Ovary (tissue), 9 donors: ENCODE data around the gene STXBP1. TPM values are rescaled to one million over a fixed set of nuclear protein-coding genes. Genes with fewer than 3 reads are reported as not detected.

Source experiments
- DNase-seq, 5 donors: peaks; one replicate each; pipeline ENCODE4 v3.0.0-alpha.2; 2019 to 2020
- H3K27ac ChIP-seq, 2 donors: fragments of 200-600 bp; one replicate each; pipeline versions ENCODE4 v1.5.1 to v1.8.0; 2019 to 2022
- H3K27me3 ChIP-seq: fragments of 200-600 bp; one replicate; pipeline ENCODE4 v1.8.0; 2022
- H3K36me3 ChIP-seq: fragments of 200-600 bp; sonication (generic); one replicate; pipeline ENCODE4 v1.5.1; 2019
- H3K4me1 ChIP-seq: one replicate; pipeline ENCODE4 v1.8.1; 2013; ENCODE audit warnings: mild to moderate bottlenecking, moderate library complexity; ENCODE audit not compliant: insufficient read depth
- H3K4me3 ChIP-seq: fragments of 200-600 bp; sonication (generic); one replicate; pipeline ENCODE4 v1.5.1; 2017
- H3K9me3 ChIP-seq, 2 donors: fragments of 200-600 bp in 1 of 2; sonication (generic) in 1 of 2; one replicate each; pipeline versions ENCODE4 v1.5.1 to v1.8.1; 2013 to 2019; ENCODE audit warnings: mild to moderate bottlenecking in 1 of 2, moderate library complexity in 1 of 2
- CTCF ChIP-seq, 3 donors: fragments of 450-650 bp in 2 of 3; fragments of 200-600 bp in 1 of 3; IDR thresholded peaks; one replicate each; pipeline versions ENCODE4 v1.5.1 to v1.8.0; 2016 to 2022; ENCODE audit warnings: antibody characterized with exemption in 3 of 3, mild to moderate bottlenecking in 1 of 3
- EP300 ChIP-seq: sonication (generic); formaldehyde crosslinking; IDR thresholded peaks from one replicate; pipeline ENCODE4 v1.6.1; 2017; ENCODE audit warnings: antibody characterized with exemption
- POLR2A ChIP-seq: fragments of 450-650 bp; IDR thresholded peaks from one replicate; pipeline ENCODE4 v1.6.1; 2017; ENCODE audit warnings: antibody characterized with exemption, mild to moderate bottlenecking, moderate library complexity
- WGBS, 3 donors: extraction: QIAGEN DNeasy Blood & Tissue Kit in 1 of 3; methylation state at CpG; one replicate each; pipeline versions ENCODE4 v1.1.5 to v1.1.7; 2013 to 2017; 5-methylcytosine and 5-hydroxymethylcytosine counted together
- intact Hi-C, 4 donors: fragments of 100-400 bp; cut with DNase I; formaldehyde crosslinking; loops; one replicate each; pipeline versions ENCODE4 v1.11.0 to v1.15.1; 2022 to 2023
- polyA plus RNA-seq, 2 donors: library from polyadenylated mRNA; stranded (reverse); fragments of 200-250 nt in 1 of 2; fragments of 350-450 nt in 1 of 2; fragmentation: Illumina TruSeq in 1 of 2; extraction: RNeasy Lipid Tissue Mini Kit (QIAGEN cat#74804) in 1 of 2; gene quantifications; one replicate each; pipeline ENCODE4 v1.2.3, GENCODE V29; 2013 to 2014
- total RNA-seq, 7 donors: library from RNA; depleted of rRNA in 2 of 7; stranded (reverse); fragments of >200 nt in 2 of 7; fragmentation: NEBNext Ultra II Directional in 3 of 7; extraction: Animal tissue kit (Norgen Biotek cat#: 25700) in 3 of 7; gene quantifications; one replicate each; pipeline versions ENCODE4 v1.1.0 to v1.2.4, GENCODE V29; 2016 to 2023
- donor health status: DM: no; HTN: no; CAD: no; lungs with moderate emphysema.
- donor health status: DM: no; HTN: no; CAD: no.
- donor health status: Bipolar disorder and iron deficiency.
- donor health status: DM: yes; HTN: yes; CAD: no.
- donor health status: DM: no; HTN: no; CAD: no.
- donor health status: DM: yes; HTN: yes; CAD: no.

The STXBP1 gene
- total and polyA plus RNA-seq, 9 donors, result 18.8 to 102 (median 75.7) TPM

DNA sequence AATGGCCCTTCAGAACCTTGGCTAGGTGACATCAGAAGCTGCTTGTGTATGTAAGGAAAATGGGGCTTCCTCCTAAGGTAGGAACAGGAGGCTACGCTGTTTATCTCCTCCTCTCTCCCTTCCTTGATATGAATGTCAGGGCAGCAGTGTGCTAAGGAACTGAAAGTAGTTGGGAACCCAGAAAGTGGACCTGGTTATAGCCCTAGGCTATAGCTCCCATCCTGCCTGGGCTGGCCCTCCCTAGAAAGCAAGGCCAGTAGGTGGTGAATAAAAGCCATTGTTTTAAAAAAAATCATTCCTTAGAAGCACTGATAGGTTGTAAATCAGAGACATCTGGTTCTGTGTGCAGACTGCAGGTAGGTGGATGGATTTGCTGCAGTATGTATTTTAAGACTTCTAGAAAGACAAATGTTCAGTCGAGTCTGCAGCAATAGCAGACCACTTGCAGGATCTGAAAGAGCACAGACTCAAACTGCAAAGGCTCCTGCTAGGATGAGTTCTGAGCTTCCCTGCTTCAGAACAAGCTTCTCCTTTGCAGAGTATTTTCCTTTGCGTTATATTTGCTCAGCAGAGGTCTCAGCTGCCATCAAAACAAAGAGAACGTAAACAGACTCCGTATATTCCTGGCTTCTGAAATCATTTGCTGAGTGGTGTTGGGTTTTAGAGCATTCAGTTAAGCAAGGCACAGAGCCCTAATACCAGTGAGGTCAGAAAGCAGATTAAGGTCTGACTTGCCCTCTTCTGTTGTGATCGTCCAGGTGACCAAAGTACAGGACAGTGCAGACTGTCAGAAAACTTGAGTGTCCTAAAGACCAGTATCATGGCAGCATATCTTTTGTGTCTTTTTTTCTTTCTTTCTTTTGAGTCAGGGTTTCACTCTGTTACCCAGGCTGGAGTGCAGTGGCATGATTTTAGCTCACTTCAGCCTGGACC, 74.7 kb downstream of the STXBP1 start:
- Histone ChIP-seq H3K4me1 (no peaks in the 10 kb centered on the region), H3K4me3 (no peak overlapping the region), H3K27ac (no peak overlapping the region), H3K36me3 (no peaks in the 10 kb centered on the region), H3K9me3 (no peaks in the 10 kb centered on the region), H3K27me3 (no peaks in the 10 kb centered on the region)
- intact Hi-C loops, result no loop called here
- WGBS, 3 donors, result 75 to 88% (median 79%) methylated on average over 6 of the region's 6 CpGs
- TF ChIP-seq POLR2A (no peak), CTCF (IDR thresholded peaks at IDR 0.05) (no peak), EP300 (no peak)
- no peak for DNase-seq

DNA sequence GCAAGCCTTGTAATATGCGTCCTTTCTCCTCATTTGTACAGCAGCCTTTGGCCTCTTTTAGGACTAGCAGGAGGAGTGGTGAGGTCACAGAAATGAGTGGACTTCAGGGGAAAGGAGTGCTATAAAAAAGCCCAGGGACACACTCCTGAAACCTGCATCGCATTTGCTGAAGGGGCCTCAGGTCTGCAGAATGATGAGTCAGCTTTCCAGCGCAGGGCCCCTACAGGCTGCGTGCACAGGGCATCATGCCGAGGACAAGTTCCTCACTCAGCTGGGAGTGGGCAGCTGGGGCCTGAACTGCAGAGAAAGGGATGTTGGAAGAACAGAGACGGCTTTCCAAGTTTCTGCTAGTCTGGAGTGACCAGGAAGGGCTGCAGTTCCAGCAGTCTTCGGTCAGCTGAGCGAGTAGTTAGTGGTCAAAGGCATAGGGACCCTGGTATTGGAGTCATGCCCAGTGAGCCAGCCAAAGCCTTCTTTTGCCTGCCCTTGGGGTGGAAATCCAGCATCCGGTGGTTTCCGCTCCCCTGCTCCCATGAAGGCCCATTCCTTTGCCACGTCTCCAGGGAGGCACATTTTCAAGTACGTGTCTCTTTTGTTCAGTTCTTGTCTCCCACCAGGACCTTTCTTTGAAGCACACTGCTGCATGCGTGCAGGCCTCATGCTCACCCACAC, 77.4 kb downstream of the STXBP1 start:
- H3K4me1 ChIP-seq, result no peaks in the 10 kb centered on the region
- no peak for TF ChIP-seq EP300
- intact Hi-C loops, result no loop called here
- no peaks in the 10 kb centered on the region for H3K36me3 ChIP-seq
- no peak overlapping the region for H3K27ac ChIP-seq
- H3K9me3 ChIP-seq, result no peaks in the 10 kb centered on the region
- H3K27me3 ChIP-seq, result no peaks in the 10 kb centered on the region
- DNase-seq, result no peak
- WGBS, 3 donors, result 89 to 93% (median 92%) methylated on average over 13 of the region's 13 CpGs
- no peak overlapping the region for H3K4me3 ChIP-seq

- Histone ChIP-seq H3K27ac (no peak overlapping the region), H3K4me3 (no peak overlapping the region), H3K36me3 (no peaks in the 10 kb centered on the region), H3K4me1 (peaks cover 1% of the 10 kb centered on the region), H3K27me3 (no peaks in the 10 kb centered on the region), H3K9me3 (no peaks in the 10 kb centered on the region)
- intact Hi-C loops, result no loop called here
- TF ChIP-seq POLR2A, result no peak
- no peak for TF ChIP-seq EP300
- no peak for TF ChIP-seq CTCF (IDR thresholded peaks at IDR 0.05)
- DNase-seq, result no peak
- 93 to 94% (median 94%) methylated on average over 10 of the region's 10 CpGs for WGBS, 3 donors
These were observed 78.7 kb downstream of the STXBP1 start for GRCh38 chr9:127690735-127691134.

- H3K36me3 ChIP-seq, result no peaks in the 10 kb centered on the region
- peaks cover 1% of the 10 kb centered on the region for H3K4me1 ChIP-seq
- H3K9me3 ChIP-seq, result no peaks in the 10 kb centered on the region
- WGBS, 3 donors, result 79 to 85% (median 85%) methylated on average over 20 of the region's 20 CpGs
- H3K4me3 ChIP-seq, result no peak overlapping the region
- TF ChIP-seq EP300, result no peak
- no peak for TF ChIP-seq POLR2A
- no peak for TF ChIP-seq CTCF (IDR thresholded peaks at IDR 0.05)
- DNase-seq, result no peak
- intact Hi-C loops, result no loop called here
- H3K27me3 ChIP-seq, result no peaks in the 10 kb centered on the region
- H3K27ac ChIP-seq, result no peak overlapping the region
These were observed 80.0 kb downstream of the STXBP1 start for GRCh38 chr9:127692071-127692470.

- WGBS, 3 donors, result 87 to 90% (median 88%) methylated on average over 10 of the region's 10 CpGs
- Histone ChIP-seq H3K4me3 (no peak overlapping the region), H3K27ac (no peak overlapping the region), H3K9me3 (no peaks in the 10 kb centered on the region), H3K36me3 (no peaks in the 10 kb centered on the region), H3K27me3 (no peaks in the 10 kb centered on the region), H3K4me1 (peaks cover 1% of the 10 kb centered on the region)
- TF ChIP-seq CTCF (IDR thresholded peaks at IDR 0.05) (no peak), EP300 (no peak), POLR2A (no peak)
- intact Hi-C loops, result no loop called here
- no peak for DNase-seq
These were observed 81.1 kb downstream of the STXBP1 start for GRCh38 chr9:127693143-127693542.
